Choroid plexus epithelial cell (primary cell): ENCODE results near the gene C11orf71.

ENCODE experiments used
- DNase-seq: peaks from one replicate; pipeline ENCODE4 v3.0.0-alpha.2; 2010; ENCODE audit warnings: low read depth
- H3K4me3 ChIP-seq: 2 replicates; pipeline ENCODE4 v1.5.1; 2011; ENCODE audit warnings: low read depth, mild to moderate bottlenecking, control low read depth, low read length, moderate library complexity
- TF ChIP-seq, protein P1 (sequence below): conservative IDR thresholded peaks from 2 replicates; pipeline ENCODE4 v1.5.1; 2011; ENCODE audit warnings: low read depth, mild to moderate bottlenecking, control low read depth, inconsistent platforms, low read length, moderate library complexity

C11orf71 gene

DNA sequence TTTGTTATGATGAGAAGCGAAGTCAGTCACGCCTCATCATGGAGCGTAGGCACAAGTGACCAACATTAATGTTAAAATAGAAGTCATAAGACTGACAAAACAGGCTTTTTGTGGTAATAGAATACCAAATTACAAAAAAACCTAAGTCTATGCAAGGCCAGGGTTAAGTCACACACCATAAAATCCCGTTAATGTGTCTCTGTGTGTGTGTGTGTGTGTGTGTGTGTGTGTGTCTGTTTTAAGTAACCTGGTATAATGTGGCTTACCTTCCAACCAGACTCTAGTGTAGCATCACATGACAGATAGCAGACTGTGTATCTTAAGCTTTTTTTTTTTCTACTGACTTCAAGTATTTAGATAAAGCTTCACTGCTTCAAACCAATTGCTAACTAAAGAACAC is 38.0 kb downstream of the C11orf71 start:
- DNase-seq: no peak
- TF ChIP-seq, protein P1, sequence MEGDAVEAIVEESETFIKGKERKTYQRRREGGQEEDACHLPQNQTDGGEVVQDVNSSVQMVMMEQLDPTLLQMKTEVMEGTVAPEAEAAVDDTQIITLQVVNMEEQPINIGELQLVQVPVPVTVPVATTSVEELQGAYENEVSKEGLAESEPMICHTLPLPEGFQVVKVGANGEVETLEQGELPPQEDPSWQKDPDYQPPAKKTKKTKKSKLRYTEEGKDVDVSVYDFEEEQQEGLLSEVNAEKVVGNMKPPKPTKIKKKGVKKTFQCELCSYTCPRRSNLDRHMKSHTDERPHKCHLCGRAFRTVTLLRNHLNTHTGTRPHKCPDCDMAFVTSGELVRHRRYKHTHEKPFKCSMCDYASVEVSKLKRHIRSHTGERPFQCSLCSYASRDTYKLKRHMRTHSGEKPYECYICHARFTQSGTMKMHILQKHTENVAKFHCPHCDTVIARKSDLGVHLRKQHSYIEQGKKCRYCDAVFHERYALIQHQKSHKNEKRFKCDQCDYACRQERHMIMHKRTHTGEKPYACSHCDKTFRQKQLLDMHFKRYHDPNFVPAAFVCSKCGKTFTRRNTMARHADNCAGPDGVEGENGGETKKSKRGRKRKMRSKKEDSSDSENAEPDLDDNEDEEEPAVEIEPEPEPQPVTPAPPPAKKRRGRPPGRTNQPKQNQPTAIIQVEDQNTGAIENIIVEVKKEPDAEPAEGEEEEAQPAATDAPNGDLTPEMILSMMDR: no peak
- no peak overlapping the region for H3K4me3 ChIP-seq

- peak; percentile 45 for DNase-seq
- TF ChIP-seq, protein P1: no peak
- H3K4me3 ChIP-seq: no peak overlapping the region
Measured at GRCh38 chr11:114359342-114359741, 41.0 kb downstream of the C11orf71 start.

- H3K4me3 ChIP-seq: no peak overlapping the region
- TF ChIP-seq, protein P1: no peak
- peak; percentile 44 for DNase-seq
Measured at GRCh38 chr11:114358716-114359115, 41.6 kb downstream of the C11orf71 start.

GRCh38 chr11:114354076-114354475 is 46.2 kb downstream of the C11orf71 start:
- TF ChIP-seq, protein P1: no peak
- no peak overlapping the region for H3K4me3 ChIP-seq
- peak; percentile 98 for DNase-seq

DNA sequence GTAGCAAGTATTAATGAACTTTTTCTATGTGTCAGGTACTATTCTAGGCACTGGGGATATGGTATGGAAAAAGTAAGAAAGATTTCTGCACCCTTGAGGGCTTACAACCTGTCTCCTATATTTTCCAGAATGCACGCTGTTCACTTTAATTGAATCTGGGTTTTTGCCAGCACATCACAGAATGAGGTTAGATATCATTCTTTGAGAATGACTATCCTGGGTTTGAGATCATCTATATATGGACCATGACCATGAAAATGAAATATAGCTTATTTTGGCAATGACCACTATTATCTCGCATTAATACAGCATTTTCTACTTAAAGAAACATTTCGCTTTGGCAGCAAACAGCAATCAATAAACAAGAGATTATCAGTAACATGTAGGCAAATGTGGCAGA is 46.9 kb downstream of the C11orf71 start:
- peak; percentile 42 for DNase-seq

DNA sequence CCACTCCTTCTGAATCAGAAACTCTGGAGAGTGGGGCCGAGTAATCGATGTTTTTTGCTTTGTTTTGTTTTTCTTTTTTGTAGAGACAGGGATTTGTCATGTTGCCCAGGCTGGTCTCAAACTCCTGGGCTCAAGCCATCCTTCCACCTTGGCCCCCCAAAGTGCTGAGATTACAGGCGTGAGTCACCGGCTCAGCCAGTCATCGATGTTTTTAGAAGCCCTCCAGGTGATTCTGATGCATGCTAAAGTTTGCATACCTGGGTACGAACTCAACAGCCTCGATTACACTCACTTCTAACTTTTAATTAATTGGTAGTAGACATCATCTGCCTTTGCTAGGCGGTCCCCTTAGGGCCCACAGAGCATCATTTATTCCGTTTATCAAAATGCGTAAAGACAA is 50.3 kb downstream of the C11orf71 start:
- no peak for DNase-seq

More for the DNA sequence above, 46.9 kb downstream of the C11orf71 start:
- H3K4me3 ChIP-seq: no peak overlapping the region
- TF ChIP-seq, protein P1: no peak

More for the DNA sequence above, 50.3 kb downstream of the C11orf71 start:
- no peak overlapping the region for H3K4me3 ChIP-seq
- TF ChIP-seq, protein P1: no peak
